Mammary epithelial cell (primary cell): ENCODE measurements around the gene TMEM63A.

Experiments used
- EZH2 ChIP-seq: IDR thresholded peaks from 2 replicates; pipeline ENCODE4 v1.6.1; 2012; ENCODE audit warnings: low read length, inconsistent platforms, borderline replicate concordance
- TF ChIP-seq, protein P1 (sequence below), 2 donors: IDR thresholded peaks in 1 of 2; conservative IDR thresholded peaks in 1 of 2; 2 replicates each; pipeline ENCODE4 v1.5.1; 2011 to 2012; ENCODE audit warnings: inconsistent platforms in 2 of 2, low read length in 2 of 2, mild to moderate bottlenecking in 2 of 2, control low read depth in 1 of 2, low read depth in 1 of 2; ENCODE audit not compliant: insufficient read depth in 1 of 2; ENCODE audit errors: extremely low read depth in 1 of 2

DNA sequence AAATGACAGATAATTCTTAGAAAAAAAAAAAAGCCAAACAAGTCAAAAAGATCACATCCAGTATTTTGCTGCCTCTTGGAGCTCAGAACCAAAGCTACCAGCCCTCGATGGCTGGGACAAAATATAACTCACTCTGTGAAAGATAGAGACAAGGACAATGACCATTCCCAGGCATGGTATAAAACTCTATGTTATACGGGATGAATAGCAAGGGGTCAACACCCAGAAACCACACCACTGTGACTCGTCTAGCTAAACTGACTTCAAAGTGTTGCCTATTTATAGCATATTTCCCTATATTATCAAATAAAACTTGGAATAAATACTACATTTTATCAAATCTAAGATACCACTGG, 10.1 kb downstream of the TMEM63A start:
- TF ChIP-seq, protein P1, sequence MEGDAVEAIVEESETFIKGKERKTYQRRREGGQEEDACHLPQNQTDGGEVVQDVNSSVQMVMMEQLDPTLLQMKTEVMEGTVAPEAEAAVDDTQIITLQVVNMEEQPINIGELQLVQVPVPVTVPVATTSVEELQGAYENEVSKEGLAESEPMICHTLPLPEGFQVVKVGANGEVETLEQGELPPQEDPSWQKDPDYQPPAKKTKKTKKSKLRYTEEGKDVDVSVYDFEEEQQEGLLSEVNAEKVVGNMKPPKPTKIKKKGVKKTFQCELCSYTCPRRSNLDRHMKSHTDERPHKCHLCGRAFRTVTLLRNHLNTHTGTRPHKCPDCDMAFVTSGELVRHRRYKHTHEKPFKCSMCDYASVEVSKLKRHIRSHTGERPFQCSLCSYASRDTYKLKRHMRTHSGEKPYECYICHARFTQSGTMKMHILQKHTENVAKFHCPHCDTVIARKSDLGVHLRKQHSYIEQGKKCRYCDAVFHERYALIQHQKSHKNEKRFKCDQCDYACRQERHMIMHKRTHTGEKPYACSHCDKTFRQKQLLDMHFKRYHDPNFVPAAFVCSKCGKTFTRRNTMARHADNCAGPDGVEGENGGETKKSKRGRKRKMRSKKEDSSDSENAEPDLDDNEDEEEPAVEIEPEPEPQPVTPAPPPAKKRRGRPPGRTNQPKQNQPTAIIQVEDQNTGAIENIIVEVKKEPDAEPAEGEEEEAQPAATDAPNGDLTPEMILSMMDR (conservative IDR thresholded peaks at IDR 0.05 in 1 of 2, IDR thresholded peaks at IDR 0.05 in 1 of 2; ENCODE audit: extremely low read depth in 1 of 2, insufficient read depth in 1 of 2, low read depth in 1 of 2, low read length in 2 of 2) = no peak
- TF ChIP-seq EZH2 = no peak
